ENCODE measurements around the gene IRF5.
"Not testable (repeated sequence)": the region's sequence is repeated elsewhere in the genome, so short reads cannot be mapped to it uniquely, and the experiment has no call there.

IRF5 gene

DNA sequence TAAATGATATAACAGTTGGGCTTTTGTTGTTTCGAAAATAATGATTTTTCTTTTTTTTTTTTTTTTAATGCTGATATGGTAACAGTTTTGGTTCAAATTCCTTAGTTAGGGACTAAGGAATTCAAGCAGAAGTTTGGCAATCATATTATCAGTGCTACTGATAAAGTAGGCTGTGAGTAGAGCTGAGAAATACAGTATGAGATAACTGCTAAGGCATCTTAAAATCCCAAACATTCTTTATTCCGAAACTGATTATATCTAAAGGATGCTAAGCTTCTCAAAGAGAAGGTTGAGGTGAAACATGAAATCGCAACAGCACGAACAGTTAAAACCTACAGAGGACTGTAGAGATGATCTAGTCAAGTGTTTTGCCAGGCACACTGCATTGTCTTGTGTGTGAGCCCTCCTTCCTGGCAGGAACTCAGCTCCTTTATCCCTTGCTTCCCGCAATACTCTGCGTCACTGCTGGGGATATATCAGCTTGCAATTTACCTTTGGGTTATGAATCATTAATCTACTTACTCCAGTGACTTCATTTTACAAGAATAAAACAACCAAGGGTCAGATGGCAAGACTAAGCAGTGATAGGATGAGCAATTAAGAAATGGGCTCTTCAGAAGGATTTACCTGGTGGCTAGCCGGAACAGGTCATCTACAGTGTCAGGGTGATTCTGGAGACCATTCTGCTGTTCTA is 36.7 kb downstream of the IRF5 start:
- DNase-seq, result no peak

DNA sequence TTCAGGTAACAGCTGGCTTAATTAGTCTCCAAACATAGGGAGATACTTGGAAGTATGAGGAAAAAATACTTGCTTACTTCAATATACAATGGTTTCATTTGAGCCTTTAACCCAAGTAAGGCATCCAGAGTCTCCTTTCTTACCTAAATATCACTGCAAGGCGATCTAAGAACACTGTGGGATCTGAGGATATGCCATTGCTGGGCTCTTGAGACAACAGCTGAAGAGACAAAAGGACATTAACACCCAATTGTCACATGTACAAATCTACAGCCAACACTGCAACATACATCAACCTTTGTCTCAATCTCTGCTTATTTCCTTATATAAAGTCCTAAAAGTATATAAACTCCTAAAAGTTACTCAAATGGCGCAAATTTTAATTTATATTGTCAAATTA is 44.4 kb downstream of the IRF5 start:
- no peak for DNase-seq

DNA sequence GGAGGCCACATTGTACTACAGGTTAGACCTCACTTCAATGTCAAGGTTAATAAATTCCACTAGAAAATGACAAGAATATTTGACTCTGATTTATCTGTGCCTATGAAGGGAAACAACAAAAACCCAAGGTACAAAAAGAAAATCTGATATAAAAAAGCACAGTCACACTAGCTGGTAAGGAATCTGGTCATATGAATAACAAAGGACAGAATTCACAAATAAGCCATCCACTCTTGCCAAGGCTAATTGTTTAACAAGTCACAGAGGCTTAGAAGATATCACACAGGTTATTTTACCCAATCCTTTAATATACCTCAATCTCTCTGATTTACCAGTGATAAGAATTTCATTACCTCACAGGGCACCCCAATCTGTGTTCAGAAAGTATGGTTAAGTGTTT is 47.9 kb downstream of the IRF5 start:
- no peak for DNase-seq

DNA sequence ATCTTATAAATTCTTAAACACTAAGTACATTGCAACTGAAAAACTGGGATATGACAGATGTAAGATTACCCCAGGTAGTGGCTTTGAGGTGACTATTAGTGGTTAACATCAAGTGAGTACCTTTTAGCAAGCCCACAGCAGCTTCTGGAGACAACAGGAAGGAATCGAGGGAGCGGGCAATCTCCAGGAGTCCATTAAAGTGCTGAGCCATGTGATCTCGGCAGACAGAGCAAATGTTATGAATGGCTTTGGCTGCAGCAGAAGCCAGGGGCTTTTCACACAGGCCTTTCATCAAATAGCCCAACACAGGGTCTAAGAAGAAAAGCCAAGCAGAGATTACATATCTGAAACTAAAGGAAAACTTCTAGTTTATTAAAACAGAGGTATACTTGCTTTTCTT is 48.9 kb downstream of the IRF5 start:
- no peak for DNase-seq

DNA sequence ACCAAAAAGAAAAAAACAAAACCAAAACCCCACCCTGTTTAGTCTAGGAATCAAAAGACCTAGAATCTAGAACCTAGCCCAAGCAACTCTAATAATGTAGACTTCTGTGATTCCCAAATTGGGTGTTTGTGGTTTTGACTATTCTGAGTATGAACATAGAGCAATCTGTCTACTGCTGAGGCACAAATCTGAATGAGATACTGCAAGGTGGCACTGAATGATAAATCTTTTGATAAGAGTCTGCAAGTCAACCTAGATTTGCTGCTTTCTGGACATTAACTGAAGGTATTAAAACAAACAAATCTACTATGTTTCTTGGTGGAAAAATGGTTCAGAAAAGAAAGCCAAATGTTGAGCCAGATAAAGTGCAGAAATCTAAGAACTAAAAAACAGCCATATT is 50.6 kb downstream of the IRF5 start:
- no peak for DNase-seq

DNA sequence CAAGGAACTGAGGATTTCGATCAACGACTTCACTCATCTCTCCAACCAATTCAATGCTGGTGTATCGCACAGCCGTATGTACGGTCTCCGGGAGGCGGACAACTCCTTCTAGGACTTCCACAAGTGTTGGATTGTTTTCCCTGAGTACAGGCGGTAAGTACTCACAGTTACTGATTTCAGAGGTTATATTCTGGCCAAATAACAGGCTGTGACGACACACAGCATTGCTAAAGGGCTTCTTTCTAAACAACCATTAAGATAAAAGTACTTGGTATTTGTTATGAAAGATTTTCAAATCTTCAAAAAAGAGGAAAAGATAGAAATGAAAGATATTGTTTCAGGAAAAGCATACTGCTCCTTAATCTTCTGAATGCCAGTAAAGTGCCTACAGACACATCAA is 52.2 kb downstream of the IRF5 start:
- no peak for DNase-seq

DNA sequence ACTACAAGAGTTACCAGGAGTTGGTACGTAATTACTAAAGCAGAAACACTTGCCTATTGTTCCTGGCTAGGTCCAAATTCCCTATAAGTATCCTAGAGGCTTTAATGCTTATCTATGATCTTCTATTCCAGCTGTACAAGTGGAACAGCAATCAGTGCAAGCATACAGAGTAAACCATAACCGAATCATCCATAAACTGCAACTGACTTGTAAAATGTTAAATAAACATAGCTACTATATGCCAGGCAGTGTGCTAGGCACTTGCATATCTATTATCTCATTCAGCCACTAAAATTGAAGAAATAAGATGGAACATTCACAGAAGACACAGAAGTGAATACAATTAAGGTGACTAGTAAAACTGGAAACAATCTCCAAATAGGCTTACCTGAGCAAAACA is 55.7 kb downstream of the IRF5 start:
- no peak for DNase-seq

DNA sequence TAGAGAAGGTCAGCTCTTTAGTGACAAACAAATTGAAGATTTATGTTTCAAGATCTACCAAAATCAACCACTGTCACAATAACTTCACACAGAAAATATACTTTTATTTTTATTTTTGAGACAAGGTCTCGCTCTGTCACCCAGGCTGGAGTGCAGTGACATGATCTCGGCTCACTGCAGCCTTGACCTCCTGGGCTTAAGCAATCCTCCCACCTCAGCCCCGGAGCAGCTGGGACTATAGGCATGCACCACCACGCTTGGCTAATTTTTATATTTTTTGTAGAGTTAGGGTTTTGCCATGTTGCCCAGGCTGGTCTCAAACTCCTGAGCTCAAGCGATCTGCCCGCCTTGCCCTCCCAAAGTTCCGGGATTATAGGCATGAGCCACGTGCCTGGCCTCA is 56.8 kb downstream of the IRF5 start:
- DNase-seq, result not testable (repeated sequence)

DNA sequence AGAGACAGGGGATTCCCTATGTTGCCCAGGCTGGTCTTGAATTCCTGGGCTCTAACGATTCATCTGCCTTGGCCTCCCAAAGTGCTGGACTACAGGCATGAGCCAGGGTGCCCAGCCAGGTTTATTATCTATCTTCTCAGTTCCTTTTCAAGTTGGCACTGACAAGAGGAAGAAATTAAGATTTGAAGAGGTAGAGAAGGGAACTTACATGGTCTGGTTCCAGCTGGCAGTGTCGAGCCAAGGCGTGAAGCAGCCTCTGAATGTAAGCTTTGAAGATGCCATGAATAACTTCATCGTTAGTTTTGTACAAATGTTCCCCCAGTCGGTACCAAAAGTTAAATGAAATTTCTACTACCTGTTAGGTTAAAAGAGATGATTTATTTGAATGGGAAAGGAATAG is 59.5 kb downstream of the IRF5 start:
- DNase-seq, result no peak

All from NCI-H1048 (cell line).